GM20431 (cell line): ENCODE measurements around the gene PDCD11.
"Not testable (repeated sequence)": the region's sequence is repeated elsewhere in the genome, so short reads cannot be mapped to it uniquely, and the experiment has no call there.

Source experiments
- in situ Hi-C: fragments of 300-500 bp; cut with MseI, MboI; formaldehyde crosslinking; loops from one replicate; pipeline ENCODE4 v1.15.0; 2020; ENCODE audit warnings: low sequenced_read_pairs; ENCODE audit not compliant: unreplicated experiment

The PDCD11 gene, protein sequence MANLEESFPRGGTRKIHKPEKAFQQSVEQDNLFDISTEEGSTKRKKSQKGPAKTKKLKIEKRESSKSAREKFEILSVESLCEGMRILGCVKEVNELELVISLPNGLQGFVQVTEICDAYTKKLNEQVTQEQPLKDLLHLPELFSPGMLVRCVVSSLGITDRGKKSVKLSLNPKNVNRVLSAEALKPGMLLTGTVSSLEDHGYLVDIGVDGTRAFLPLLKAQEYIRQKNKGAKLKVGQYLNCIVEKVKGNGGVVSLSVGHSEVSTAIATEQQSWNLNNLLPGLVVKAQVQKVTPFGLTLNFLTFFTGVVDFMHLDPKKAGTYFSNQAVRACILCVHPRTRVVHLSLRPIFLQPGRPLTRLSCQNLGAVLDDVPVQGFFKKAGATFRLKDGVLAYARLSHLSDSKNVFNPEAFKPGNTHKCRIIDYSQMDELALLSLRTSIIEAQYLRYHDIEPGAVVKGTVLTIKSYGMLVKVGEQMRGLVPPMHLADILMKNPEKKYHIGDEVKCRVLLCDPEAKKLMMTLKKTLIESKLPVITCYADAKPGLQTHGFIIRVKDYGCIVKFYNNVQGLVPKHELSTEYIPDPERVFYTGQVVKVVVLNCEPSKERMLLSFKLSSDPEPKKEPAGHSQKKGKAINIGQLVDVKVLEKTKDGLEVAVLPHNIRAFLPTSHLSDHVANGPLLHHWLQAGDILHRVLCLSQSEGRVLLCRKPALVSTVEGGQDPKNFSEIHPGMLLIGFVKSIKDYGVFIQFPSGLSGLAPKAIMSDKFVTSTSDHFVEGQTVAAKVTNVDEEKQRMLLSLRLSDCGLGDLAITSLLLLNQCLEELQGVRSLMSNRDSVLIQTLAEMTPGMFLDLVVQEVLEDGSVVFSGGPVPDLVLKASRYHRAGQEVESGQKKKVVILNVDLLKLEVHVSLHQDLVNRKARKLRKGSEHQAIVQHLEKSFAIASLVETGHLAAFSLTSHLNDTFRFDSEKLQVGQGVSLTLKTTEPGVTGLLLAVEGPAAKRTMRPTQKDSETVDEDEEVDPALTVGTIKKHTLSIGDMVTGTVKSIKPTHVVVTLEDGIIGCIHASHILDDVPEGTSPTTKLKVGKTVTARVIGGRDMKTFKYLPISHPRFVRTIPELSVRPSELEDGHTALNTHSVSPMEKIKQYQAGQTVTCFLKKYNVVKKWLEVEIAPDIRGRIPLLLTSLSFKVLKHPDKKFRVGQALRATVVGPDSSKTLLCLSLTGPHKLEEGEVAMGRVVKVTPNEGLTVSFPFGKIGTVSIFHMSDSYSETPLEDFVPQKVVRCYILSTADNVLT (N-terminal part only)

DNA sequence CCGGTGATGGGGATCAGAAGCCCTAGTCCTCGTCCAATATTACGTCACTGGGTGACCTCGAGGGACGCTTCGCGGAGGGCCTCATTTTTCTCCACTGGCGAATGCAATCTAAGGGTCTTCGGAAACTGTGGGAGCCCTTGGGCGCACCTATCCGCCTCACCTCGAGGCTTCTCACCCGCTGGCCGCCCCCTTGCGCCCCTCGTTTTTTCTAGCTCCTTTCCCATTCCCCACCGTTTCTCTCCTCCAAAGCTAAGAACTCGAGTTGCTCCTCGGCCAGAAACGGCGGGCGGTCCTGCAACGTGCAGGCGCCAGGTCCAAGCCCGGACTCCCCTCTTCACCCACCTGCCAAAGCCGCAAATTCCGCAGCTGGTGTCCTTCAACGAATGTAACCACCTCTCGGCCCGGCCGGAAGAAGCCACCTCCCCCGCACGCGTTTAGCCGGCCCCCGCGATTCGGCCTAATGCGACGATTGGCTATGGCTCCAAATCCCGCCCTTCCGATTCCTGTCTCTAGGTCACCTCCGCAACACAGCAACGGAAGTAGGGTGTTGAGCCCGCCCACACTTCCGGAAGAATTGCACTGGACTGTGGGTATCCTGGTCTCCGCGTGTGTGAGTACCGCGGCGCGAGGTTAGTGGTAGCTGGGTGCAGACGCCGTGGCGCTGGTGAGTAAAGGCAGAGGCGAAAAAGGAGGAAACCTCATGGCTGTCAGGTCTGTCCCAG lies at the start of gene PDCD11, which contains the start of gene ATP5MK:
PDCD11 (plus strand) TSS at position 560 of the 722 bp plus-strand sequence. CDS start 1,801 bp downstream, outside the sequence.
ATP5MK (minus strand) TSS at position 409 of the 722 bp plus-strand sequence. CDS start 4,018 bp downstream, outside the sequence.
- in situ Hi-C loops, result no loop called here

DNA sequence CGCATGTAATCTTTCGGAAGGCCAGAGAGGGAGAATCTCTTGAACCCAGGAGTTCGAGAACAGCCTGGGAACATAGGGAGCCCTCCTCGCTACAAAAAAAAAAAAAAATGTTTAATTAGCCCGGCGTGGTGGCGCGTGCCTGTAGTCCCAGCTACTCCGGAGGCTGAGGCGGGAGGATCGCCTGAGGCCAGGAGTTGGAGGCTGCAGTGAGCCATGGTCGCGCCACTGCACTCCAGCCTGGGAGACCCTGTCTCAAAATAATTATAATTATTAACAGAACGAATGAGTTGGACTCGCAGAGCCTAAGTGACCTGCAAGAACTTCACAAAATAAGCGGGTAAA lies 46.3 kb upstream of the PDCD11 start:
- in situ Hi-C loops, result no loop called here

DNA sequence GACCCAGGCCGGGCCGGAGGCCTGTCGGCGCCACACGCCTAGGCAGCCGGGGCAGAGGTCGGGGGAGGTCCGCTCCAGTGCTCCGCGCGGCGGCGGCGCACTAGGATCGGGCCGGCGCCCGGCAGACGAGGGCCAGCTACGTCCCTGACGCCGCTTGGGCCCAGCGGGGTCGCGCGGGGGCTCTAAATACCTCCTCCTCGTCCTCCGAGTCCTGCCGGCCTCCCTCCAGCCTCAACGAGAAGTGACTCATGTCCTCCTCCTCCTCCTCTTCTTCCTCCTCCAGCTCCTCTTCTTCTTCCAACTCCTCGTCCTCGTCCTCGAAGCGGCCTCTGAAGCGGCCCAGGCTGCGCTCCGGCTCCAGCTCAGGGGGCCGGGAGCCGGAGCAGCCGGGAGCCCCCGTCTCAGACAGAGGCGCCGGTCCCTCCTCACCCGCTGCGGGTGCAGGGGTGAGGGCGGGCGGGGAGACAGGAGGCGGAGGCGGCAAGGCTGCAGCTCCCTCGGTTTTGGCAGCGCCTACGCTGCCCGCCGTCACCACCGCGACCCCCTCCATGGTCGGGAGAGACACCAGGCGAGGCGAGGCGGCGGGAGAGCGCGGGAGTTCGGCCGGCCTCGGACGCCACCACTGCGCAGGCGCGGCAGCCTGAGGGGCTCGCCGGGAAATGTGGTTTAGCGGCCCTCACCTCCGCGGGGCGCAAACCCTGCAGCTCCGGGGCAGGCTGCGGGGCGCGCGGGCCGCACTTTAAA lies 45.7 kb upstream of the PDCD11 start, which contains the start of gene PCGF6:
PCGF6 (minus strand) TSS at position 624 of the 744 bp plus-strand sequence; CDS start at position 550, 74 bp downstream.
- in situ Hi-C loops, result no loop called here

DNA sequence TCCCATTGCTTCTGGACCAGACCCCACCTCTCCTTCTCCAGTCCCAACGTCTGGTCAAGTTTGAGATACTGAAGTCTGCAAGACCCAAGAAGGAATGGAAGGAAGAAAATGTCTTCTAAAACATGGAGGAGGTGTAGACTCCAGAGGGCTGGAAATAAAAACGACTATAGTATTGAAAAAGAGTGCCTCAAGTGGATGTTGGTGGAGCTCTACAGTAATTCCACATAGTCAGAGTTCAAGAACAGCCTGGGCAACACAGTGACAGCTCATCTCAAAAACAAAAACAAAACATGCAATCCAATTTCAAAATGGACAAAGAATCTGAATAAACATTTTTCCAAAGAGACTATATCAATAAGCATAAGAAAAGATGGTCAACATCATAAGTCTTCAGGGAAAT lies 43.1 kb upstream of the PDCD11 start:
- in situ Hi-C loops, result no loop called here

DNA sequence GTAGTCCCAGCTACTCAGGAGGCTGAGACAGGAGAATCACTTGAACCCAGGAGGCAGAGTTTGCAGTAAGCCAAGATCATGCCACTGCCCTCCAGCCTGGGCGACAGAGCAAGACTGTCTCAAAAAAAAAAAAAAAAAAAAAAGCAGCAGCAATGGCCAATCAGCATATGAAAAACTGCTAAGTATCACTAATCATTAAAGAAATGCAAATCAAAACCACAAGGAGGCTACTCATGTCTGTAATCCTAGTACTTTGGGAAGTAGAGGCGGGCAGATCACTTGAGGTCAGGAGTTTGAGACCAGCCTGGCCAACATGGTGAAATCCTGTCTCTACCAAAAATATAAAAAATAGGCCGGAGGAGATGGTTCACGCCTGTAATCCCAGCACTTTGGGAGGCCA lies 41.9 kb upstream of the PDCD11 start:
- in situ Hi-C loops, result not testable (repeated sequence)

DNA sequence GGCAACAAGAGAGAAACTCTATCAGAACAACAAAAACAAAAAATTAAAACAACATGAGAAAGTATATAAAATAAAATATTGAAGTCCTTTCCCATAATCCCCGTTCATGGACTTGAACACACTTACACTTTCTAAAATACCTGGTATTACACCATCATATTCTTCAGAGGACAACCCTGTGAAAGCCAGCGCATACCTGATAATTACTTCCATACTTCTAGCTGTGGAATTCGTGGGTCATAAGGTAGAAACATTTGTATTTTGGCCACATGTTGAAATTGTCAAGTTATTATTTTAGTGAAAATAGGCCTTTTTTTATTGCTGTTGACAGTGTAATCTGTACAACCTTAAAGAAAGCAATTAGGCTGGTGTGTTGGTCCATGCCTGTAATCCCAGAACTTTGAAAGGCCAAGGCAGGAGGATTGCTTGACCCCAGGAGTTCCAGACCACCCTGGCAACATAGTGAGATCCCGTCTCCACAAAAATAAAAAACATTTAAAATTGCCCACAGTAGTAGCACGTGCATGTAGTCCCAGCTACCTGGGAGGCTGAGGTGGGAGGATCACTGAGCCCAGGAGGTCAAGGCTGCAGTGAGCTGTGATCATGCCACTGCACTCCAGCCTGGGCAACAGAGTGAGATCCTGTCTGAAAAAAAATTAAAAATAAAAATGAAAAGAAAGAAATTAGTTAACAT lies 40.4 kb upstream of the PDCD11 start:
- in situ Hi-C loops, result no loop called here

DNA sequence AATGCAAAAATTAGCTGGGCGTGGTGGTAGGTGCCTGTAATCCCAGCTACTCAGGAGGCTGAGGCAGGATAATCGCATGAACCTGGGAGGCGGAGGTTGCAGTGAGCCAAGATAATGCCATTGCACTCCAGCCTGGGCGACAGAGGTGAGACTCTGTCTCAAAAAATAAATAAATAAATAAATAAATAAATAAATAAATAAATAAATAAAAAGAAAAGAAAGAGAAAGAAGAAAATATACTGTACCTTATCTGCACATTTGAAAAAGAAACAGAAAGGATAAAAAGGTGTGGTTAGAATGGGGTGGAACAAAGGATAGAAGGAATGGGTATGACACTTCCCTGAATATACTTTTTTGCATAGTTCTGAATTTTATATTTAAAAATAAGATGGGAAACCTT lies 36.9 kb upstream of the PDCD11 start:
- in situ Hi-C loops, result not testable (repeated sequence)

DNA sequence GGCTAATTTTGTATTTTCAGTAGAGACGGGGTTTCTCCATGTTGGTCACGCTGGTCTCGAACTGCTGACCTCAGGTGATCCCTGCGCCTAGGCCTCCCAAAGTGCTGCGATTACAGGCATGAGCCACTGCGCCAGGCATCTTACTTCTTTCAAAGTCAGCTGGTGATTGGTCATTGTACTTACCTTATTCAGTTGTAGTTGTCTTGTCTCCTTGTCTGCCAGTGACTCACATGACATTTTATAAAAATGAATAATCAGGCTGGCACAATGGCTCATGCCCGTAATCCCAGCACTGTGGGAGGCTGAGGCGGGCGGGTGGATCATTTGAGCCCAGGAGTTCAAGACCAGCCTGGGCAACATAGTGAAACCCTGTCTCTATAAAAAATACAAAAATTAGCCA lies 35.6 kb upstream of the PDCD11 start:
- in situ Hi-C loops, result not testable (repeated sequence)

DNA sequence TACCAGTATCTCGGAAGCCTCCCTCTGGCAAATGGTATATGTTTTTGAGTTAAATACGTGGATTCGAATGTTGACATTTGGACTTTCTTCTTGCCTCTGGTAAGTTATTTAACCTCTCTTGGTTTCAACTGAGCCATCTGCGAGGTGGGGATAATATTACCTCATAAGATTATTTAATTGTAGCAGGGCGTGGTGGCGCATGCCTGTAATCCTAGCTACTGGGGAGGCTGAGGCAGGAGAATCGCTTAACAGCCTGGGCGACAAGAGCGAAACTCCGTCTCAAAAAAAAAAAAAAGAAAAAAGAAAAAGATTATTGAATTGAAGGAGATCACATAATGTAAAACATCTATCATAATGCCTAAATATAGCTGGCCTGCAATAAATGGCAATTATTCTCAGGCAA lies 29.0 kb upstream of the PDCD11 start:
- in situ Hi-C loops, result no loop called here

DNA sequence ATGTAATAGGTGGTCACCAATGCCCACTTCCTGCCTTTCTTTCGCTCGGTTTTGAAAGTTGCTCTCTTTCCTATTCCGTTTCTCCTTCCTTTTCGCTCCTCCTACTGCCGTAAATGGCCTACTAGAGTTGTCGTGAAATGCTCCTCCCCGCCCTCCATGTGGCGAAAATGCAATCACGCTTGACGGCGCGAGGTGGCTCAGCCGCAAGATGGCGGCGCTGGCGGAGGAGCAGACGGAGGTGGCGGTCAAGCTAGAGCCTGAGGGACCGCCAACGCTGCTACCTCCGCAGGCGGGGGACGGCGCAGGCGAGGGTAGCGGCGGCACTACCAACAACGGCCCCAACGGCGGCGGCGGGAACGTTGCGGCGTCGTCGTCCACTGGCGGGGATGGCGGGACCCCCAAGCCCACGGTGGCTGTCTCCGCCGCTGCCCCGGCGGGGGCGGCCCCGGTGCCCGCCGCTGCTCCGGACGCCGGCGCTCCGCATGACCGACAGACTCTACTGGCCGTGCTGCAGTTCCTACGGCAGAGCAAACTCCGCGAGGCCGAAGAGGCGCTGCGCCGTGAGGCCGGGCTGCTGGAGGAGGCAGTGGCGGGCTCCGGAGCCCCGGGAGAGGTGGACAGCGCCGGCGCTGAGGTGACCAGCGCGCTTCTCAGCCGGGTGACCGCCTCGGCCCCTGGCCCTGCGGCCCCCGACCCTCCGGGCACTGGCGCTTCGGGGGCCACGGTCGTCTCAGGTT lies 28.5 kb upstream of the PDCD11 start, which contains the start of gene TAF5:
TAF5 (plus strand) TSS at position 195 of the 737 bp plus-strand sequence; CDS start at position 209, 14 bp downstream.
- in situ Hi-C loops, result no loop called here

DNA sequence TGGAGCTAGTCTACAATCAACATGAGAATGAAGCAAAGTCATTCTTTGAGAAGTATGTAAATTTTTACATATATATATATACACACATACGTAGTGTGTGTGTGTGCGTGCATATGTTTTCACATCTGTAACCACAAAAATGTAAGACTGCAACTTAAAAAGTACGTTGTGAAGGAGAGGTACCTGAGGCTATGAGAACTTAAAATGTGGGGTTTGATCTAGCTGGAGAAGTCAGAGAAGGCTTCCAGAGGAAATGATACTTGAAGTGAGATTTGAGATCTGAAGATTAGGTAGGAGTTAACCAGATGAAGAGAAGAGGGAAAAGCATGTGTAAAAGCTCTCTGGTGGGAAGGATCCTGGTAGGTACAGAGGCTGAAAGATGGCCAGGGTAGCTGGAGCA lies 22.9 kb upstream of the PDCD11 start:
- in situ Hi-C loops, result no loop called here

DNA sequence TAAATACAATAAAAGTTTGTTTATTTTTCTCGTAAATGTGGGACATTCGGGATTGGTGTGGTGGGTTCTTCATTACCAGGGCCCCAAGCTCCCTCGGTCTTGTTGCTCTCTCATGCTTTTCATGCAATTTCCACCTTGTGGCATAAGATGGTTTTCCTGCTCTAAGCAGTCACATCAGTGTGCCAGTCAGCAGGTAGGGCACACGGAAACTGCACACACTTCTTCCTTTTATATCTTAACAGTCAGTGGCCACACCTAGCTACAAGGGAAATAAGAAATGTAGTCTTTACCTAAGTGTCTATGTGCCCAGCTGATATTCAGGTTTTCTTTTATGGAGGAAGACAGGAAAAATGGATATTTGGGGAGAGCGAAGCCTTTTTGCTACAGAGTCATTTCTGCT lies 22.2 kb upstream of the PDCD11 start:
- in situ Hi-C loops, result no loop called here

DNA sequence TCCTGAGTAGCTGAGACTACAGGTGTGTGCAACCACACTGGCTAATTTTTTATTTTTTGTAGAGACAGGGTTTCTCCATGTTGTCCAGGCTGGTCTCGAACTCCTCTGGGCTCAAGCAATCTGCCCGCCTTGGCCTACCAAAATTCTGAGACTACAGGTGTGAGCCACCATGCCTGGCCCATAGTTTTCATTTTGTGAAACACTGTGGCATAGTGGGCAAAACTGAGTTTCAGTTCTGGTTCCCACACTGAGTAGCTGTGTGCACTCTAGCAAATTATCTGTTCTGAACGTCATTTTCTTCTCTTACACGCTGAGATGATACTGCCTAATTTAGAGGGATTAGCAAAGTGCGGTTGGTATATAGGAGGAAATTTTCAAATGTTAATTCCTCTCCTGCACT lies 13.7 kb upstream of the PDCD11 start:
- in situ Hi-C loops, result no loop called here

DNA sequence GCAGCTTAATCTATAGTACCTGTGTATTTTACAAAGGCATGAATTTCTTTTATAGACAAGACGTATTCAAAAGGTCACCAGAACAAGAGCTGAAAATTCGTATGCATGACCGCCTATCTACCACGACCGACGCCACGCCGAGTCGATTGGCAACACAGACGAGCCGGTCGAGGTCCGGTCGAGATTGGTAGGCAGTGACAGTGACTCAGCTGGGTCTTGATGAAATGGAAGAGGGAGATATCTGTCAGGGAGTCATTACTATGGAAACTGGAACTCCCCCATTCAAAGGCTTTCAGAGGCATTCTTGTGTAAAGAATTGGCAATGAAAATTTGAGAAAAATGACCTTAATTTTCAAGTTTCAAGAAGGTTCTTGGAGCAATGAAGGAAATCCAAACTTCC lies 2.2 kb upstream of the PDCD11 start:
- in situ Hi-C loops, result no loop called here

DNA sequence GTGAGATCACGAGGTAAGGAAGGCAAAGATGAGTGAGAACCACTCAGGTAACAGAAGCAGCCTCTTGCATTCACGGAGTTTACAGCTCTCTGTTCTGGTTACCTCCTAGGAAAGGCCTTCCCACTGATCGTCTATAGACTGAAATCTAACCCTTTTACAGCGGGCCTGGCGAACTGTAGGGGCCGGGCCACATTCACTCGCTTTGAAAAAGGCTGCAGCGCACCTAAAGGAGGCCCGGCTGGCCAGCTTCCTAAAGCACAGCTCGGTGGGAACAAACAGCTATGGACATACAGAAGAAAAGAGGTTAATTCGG lies 716 bp upstream of the PDCD11 start:
- in situ Hi-C loops, result no loop called here

DNA sequence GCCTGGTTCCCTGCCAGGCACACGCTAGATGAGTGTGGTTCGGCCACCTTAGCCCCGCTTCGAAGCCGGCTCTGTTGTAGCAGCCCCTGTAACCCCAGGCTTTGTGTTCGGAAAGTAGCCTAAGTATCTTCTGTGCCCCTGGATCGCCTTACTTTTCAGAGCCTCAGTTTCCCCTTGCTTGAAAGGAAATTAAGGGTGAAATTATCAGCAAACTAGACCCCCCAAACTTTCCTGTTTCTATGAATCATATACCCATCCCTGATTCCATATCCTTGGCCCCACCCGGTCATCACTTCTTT lies 312 bp downstream of the PDCD11 start:
- in situ Hi-C loops, result no loop called here

DNA sequence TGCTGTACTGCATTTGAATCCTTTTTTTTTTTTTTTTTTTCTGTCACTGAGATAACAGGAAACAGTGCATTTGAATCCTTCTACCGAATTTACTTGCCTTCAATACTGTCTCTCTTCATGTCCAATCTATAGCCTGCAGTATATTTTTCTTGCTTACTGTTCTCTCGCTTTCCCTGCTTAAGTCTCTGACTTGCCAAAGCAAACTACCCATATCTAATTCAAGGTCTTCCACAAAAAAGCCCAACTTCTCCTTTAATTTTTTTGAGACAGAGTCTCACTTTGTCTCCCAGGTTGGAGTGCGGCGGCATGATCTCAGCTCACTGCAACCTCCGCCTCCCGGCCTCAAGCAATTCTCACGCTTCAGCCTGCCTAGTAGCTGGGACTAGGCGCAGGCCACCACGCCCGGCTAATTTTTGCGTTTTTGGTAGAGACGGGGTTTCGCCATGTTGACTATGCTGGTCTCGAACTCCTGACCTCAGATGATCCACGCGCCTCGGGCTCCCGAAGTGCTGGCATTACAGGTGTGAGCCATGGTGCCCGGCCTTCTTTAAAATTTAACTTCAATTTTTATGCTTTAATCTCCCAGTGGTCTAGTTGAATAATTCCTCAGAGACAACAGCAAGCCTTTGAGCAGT lies 882 bp downstream of the PDCD11 start:
- in situ Hi-C loops, result no loop called here
